Renal cortex interstitium (tissue), 11 donors: ENCODE measurements around the gene GRIN2D. TPM values are rescaled to one million over a fixed set of nuclear protein-coding genes. Genes with fewer than 3 reads are reported as not detected.

Experiments used
- DNase-seq, 11 donors: peaks; one replicate each; pipeline ENCODE4 v3.0.0-alpha.2; 2013; ENCODE audit warnings: low read depth in 9 of 11, low spot score in 4 of 11; ENCODE audit errors: extremely low read depth in 1 of 11
- polyA plus RNA-seq, 3 donors: library from polyadenylated mRNA; unstranded; fragments of 120-200 nt; gene quantifications; one replicate each; pipeline ENCODE4 v1.2.1, GENCODE V29; 2013; ENCODE audit not compliant: insufficient read length in 3 of 3

GRIN2D gene
- polyA plus RNA-seq, 3 donors, result 0.33 to 0.88 (median 0.71) TPM

GRCh38 chr19:48418317-48419064, 25.0 kb downstream of the GRIN2D start:
- no peak for DNase-seq

DNA sequence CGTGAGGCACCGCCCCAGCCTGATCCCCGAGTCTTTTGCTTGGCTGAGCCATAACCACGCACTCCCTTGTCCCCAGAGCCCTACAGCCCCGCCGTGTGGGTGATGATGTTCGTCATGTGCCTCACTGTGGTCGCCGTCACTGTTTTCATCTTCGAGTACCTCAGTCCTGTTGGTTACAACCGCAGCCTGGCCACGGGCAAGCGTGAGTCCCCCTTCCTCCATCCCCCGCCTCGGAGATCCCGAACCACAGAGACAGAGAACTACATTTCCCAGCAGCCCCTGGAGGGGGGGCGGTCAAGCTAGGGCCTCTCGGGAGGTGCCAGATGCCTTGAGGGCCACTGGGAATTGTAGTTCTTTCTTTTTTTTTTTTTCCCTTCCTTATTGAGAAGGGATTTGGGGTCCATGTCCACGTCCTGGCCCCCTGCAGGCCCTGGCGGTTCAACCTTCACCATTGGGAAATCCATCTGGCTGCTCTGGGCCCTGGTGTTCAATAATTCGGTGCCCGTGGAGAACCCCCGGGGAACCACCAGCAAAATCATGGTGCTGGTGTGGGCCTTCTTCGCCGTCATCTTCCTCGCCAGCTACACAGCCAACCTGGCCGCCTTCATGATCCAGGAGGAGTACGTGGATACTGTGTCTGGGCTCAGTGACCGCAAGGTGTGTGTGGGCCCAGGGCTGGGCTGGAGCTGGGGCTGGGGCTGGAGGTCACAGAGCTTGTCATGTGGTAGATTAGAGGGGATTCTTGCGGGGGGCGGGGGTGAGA, 25.9 kb downstream of the GRIN2D start:
- no peak for DNase-seq

DNA sequence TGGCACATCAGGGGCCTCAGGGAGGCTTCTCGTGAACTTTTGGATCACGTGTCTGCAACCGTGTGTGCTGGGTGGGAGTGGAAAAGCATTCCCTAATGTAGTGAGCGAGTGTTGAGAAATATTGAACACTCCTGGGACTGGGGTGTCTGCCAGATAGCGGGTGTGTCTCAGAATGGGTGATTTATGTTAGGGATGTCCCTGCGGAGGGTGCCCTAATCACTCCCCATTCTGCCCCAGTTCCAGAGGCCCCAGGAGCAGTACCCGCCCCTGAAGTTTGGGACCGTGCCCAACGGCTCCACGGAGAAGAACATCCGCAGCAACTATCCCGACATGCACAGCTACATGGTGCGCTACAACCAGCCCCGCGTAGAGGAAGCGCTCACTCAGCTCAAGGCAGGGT, 28.1 kb downstream of the GRIN2D start:
- no peak for DNase-seq

GRCh38 chr19:48424694-48425219, 31.3 kb downstream of the GRIN2D start:
- no peak for DNase-seq

GRCh38 chr19:48428670-48429069, 35.2 kb downstream of the GRIN2D start:
- DNase-seq, result no peak

DNA sequence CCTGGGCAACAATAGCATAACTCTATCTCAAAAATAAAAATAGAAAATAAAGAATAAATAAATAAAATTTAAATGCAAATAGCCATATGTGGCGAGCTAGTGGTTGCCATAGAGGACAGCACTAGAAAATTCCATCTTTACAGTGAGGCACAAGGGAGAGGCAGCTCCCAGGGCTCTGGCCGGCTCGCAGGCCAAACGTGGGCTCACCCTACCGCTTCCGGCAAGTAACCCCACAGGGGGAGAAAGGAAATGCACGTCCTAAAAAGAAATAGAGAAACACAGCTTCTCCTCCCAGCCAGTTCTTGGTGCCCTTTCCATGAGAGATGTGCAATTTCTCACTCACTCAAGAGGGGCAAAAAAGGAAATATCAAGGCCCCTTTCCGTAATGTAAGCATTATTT, 39.9 kb downstream of the GRIN2D start:
- DNase-seq, result no peak

DNA sequence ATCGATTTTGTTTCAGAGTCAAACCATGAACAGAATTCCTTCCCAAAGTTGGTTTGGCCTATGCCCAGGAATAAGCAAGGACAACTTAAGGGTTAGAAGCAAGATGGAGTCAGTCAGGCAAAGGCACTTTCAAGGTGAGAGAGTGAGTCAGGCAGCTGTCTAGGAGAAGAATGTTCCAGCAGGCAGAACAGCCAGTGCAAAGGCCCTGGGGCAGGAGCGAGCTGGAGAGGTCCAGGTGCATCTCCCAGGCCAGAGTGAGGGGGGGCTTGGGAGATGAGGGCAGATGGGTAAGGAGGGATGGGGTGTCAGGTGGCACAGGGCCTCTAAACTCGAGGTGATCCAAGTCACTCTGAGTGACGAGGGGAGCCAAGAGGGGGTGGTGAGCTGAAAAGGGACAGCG, 43.1 kb downstream of the GRIN2D start:
- no peak for DNase-seq

- no peak for DNase-seq
Observed at GRCh38 chr19:48441360-48442050, 48.0 kb downstream of the GRIN2D start.

DNA sequence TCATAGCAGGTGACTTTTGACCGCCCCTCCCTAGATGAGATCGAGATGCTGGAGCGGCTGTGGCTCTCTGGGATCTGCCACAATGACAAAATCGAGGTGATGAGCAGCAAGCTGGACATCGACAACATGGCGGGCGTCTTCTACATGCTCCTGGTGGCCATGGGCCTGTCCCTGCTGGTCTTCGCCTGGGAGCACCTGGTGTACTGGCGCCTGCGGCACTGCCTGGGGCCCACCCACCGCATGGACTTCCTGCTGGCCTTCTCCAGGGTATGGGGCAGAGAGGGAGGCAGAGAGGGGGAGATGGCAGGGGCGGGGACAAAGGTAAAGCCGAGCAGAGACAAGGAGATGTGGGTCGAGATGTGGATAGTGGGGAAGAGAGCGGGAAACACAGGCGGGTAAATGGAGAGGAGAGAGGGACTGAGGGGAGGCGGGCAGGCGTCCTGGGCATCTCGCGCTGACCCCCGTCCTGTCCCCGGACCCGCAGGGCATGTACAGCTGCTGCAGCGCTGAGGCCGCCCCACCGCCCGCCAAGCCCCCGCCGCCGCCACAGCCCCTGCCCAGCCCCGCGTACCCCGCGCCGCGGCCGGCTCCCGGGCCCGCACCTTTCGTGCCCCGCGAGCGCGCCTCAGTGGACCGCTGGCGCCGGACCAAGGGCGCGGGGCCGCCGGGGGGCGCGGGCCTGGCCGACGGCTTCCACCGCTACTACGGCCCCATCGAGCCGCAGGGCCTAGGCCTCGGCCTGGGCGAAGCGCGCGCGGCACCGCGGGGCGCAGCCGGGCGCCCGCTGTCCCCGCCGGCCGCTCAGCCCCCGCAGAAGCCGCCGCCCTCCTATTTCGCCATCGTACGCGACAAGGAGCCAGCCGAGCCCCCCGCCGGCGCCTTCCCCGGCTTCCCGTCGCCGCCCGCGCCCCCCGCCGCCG, 48.9 kb downstream of the GRIN2D start:
- DNase-seq, result no peak

- DNase-seq, result no peak
Observed at GRCh38 chr19:48443256-48443655, 49.8 kb downstream of the GRIN2D start.

Other genes with a start within 250 kb of the GRIN2D start
- 10 to 100 TPM; 61.8 to 78.8 (median 66.1) TPM for gene LIG1, start 223.3 kb upstream of the GRIN2D start, polyA plus RNA-seq
- 10 to 100 TPM in 2 of 3 donors, 1 to 10 TPM in 1; 8.5 to 14.4 (median 10.0) TPM for gene ZSWIM9, start 223.0 kb upstream of the GRIN2D start, polyA plus RNA-seq
- gene CARD8, start 137.8 kb upstream of the GRIN2D start, polyA plus RNA-seq, result 10 to 100 TPM; 55.4 to 66.5 (median 56.3) TPM
- gene ZNF114, start 123.6 kb upstream of the GRIN2D start, polyA plus RNA-seq, result 1 to 10 TPM; 5.9 to 8.1 (median 7.6) TPM
- gene EMP3, start 68.1 kb upstream of the GRIN2D start, polyA plus RNA-seq, result 10 to 100 TPM; 51.0 to 83.1 (median 67.0) TPM
- 10 to 100 TPM in 2 of 3 donors, 1 to 10 TPM in 1; 9.8 to 14.7 (median 11.6) TPM for gene TMEM143, start 29.7 kb upstream of the GRIN2D start, polyA plus RNA-seq
- gene SYNGR4, start 29.3 kb upstream of the GRIN2D start, polyA plus RNA-seq, result under 1 TPM; 0.37 to 0.70 (median 0.41) TPM
- 100 to 1,000 TPM; 230 to 246 (median 242) TPM for gene KDELR1, start 2.1 kb upstream of the GRIN2D start, polyA plus RNA-seq
- gene GRWD1, start 52.3 kb downstream of the GRIN2D start, polyA plus RNA-seq, result 10 to 100 TPM; 21.7 to 34.6 (median 24.7) TPM
- 1 to 10 TPM in 1 of 3 donors, under 1 TPM in 2; 0.58 to 1.3 (median 0.72) TPM for gene KCNJ14, start 61.9 kb downstream of the GRIN2D start, polyA plus RNA-seq
- gene CYTH2, start 75.7 kb downstream of the GRIN2D start, polyA plus RNA-seq, result 10 to 100 TPM; 80.6 to 91.6 (median 86.4) TPM
- gene LMTK3, start 118.2 kb downstream of the GRIN2D start, polyA plus RNA-seq, result 1 to 10 TPM; 1.8 to 3.8 (median 3.6) TPM
- gene SULT2B1, start 158.5 kb downstream of the GRIN2D start, polyA plus RNA-seq, result under 1 TPM; 0.28 to 0.62 (median 0.33) TPM
- gene SPACA4, start 213.1 kb downstream of the GRIN2D start, polyA plus RNA-seq, result under 1 TPM in 1 of 3 donors, not detected in 2; 0.26 TPM
- 1 to 10 TPM in 2 of 3 donors, under 1 TPM in 1; 0.88 to 1.2 (median 1.1) TPM for gene FAM83E, start 221.4 kb downstream of the GRIN2D start, polyA plus RNA-seq
- 1,000 to 10,000 TPM; 1,072 to 1,401 (median 1,249) TPM for gene RPL18, start 225.5 kb downstream of the GRIN2D start, polyA plus RNA-seq
- gene SPHK2, start 225.8 kb downstream of the GRIN2D start, polyA plus RNA-seq, result 10 to 100 TPM; 15.8 to 31.8 (median 30.9) TPM
- 10 to 100 TPM; 11.2 to 15.9 (median 14.3) TPM for gene DBP, start 243.7 kb downstream of the GRIN2D start, polyA plus RNA-seq